HEK293T (cell line): ENCODE measurements around the gene ERVW-1.
"Not testable (repeated sequence)": the region's sequence is repeated elsewhere in the genome, so short reads cannot be mapped to it uniquely, and the experiment has no call there.

Experiments
- ARNT ChIP-seq: fragments of 450-650 bp; IDR thresholded peaks from 2 replicates; pipeline ENCODE4 v1.6.1; 2017; ENCODE audit warnings: mild to moderate bottlenecking
- BHLHE40 ChIP-seq: fragments of 450-650 bp; IDR thresholded peaks from 2 replicates; pipeline ENCODE4 v1.6.1; 2016; ENCODE audit warnings: mild to moderate bottlenecking, moderate library complexity, borderline replicate concordance
- ELF4 ChIP-seq: fragments of 450-650 bp; IDR thresholded peaks from 2 replicates; pipeline ENCODE4 v1.6.1; 2017; ENCODE audit warnings: antibody characterized with exemption
- FOXK2 ChIP-seq: fragments of 450-650 bp; IDR thresholded peaks from 2 replicates; pipeline ENCODE4 v1.6.1; 2016; ENCODE audit warnings: mild to moderate bottlenecking
- NFRKB ChIP-seq: fragments of 450-650 bp; IDR thresholded peaks from 2 replicates; pipeline ENCODE4 v1.6.1; 2016; ENCODE audit warnings: mild to moderate bottlenecking, moderate library complexity
- TF ChIP-seq, protein P1 (sequence below): fragments of 450-650 bp; IDR thresholded peaks from 2 replicates; pipeline ENCODE4 v1.6.1; 2016

DNA sequence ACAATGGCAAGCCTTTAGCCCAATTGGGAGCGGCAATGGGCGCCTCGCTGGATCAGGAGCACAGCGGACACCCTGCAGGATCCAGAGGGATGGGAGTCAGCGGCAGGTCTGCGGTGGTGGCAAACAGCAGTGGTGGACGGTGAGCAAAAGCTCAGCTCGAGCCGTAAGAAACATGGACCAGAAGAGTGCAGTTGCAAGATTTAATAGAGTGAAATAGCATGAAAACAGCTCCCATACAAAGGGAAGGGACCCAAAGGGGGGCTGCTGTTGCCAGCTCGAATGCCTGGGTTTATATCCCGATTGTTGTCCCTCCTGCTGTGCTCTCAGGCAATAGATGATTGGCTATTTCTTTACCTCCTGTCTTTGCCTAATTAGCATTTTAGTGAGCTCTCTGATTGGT, at the start of gene ERVW-1:
- not testable (repeated sequence) for TF ChIP-seq NFRKB, ARNT, BHLHE40, FOXK2, ELF4
- TF ChIP-seq, protein P1, sequence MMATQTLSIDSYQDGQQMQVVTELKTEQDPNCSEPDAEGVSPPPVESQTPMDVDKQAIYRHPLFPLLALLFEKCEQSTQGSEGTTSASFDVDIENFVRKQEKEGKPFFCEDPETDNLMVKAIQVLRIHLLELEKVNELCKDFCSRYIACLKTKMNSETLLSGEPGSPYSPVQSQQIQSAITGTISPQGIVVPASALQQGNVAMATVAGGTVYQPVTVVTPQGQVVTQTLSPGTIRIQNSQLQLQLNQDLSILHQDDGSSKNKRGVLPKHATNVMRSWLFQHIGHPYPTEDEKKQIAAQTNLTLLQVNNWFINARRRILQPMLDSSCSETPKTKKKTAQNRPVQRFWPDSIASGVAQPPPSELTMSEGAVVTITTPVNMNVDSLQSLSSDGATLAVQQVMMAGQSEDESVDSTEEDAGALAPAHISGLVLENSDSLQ: not testable (repeated sequence)
